GM20000 (cell line): ENCODE results near the gene RANBP1.

Source experiments
- DNase-seq: peaks from one replicate; pipeline ENCODE4 v3.0.0; 2012; ENCODE audit warnings: low spot score
- TF ChIP-seq, protein P1 (sequence below): IDR thresholded peaks from 2 replicates; pipeline ENCODE4 v1.5.1; 2012; ENCODE audit warnings: mild to moderate bottlenecking, control low read depth; ENCODE audit errors: extremely low read depth, missing control alignments

The RANBP1 gene

DNA sequence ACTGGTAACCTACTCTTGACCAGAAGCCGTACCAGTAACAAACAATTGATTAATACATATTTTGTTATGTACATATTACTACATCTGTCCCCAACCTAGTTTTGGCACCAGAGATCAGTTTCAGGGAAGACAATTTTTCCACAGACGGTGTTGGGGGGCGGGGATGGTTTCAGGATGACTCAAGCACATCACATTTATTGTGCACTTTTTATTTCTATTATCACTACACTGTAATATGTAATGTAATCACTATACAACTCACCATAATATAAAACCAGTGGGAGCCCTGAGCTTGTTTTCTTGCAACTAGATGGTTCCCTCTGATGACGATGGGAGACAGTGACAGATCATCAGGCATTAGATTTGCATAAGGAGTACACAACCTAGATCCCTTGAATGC is 20.4 kb upstream of the RANBP1 start:
- DNase-seq: no peak
- TF ChIP-seq, protein P1, sequence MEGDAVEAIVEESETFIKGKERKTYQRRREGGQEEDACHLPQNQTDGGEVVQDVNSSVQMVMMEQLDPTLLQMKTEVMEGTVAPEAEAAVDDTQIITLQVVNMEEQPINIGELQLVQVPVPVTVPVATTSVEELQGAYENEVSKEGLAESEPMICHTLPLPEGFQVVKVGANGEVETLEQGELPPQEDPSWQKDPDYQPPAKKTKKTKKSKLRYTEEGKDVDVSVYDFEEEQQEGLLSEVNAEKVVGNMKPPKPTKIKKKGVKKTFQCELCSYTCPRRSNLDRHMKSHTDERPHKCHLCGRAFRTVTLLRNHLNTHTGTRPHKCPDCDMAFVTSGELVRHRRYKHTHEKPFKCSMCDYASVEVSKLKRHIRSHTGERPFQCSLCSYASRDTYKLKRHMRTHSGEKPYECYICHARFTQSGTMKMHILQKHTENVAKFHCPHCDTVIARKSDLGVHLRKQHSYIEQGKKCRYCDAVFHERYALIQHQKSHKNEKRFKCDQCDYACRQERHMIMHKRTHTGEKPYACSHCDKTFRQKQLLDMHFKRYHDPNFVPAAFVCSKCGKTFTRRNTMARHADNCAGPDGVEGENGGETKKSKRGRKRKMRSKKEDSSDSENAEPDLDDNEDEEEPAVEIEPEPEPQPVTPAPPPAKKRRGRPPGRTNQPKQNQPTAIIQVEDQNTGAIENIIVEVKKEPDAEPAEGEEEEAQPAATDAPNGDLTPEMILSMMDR: no peak

DNA sequence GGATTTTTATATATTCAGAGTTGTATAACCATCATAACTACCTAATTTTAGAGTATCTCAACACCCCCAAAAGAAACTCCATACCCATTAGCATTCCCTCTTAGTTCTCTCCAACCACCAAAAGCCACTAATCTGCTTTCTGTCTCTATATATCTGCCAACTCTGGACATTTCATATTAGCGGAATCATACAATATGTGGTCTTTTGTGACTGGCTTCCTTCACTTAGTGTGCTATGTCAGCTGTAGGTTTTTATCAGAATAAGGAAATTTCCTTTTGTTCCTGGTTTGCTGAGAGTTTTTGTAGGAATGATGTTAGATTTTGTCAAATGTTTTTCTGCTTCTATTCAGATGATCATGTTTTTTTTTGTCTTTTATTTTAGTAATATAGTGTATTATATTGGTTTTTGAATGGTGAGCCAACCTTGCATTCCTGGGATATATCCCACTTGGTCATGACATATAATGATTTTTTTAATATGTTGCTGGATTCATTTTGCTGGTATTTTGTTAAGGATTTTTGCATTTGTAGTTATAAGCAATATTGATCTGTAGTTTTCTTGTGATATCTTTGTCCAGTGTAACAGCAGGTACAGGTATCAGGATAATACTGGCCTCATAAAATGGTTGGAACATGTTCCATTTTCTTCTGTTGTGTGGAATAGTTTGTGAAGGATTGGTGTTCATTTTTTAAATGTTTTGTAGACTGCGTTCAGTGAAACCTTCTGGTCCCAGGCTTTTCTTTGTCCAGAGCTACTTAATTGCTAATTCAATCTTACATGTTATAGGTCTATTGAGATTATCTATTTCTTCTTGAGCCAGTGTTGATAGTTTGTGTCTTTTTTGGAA is 19.1 kb upstream of the RANBP1 start:
- TF ChIP-seq, protein P1: no peak
- no peak for DNase-seq

DNA sequence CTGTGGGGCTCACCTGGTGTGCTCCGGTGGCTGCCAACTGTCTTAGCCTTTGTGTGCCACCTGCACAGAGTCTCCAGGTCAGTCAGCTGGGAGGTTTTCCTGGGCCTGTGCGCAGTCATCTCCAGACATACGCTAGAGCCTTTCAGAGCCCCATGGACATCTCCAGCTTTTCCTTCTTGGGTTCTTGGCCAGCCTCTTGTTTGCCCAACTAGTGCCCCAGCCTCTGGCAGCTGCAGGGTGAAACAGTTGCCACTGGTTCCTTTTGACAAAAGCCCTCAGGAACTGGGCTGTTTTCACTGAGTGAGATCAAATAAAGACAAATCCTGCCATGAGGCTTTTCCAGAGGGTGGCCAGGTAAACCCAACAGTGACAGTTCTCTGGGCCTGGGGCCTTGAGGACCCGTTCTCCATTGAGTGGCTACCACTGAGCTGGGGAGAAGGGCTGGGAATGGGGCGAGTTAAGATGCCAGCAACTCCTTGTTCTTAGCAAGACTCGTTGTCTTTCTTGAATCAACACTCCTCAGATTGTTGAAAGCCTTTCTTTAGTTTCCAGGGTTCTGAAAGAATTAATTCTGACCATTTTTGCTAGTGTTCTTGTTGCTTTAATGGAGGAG is 16.7 kb upstream of the RANBP1 start:
- TF ChIP-seq, protein P1: no peak
- DNase-seq: no peak

DNA sequence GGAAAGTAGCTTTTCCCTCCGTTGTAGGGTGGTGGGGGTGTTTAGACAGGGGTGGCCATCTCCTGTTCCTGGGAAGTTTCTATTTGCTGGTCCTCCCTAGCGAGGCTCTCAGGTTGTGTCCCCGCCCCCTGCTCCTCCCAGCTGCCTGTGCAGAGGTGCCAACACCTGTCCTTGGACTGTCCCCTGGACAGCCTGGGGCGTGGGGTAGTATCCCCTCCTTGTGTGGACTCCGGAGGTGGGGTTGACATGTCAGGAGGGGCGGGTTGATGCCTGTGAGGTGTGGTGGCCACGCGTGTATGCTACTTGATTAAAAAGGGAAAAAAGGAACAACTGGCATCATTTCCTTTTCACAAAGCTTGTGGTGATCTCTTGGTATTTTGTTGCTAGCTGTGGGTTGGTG is 14.3 kb upstream of the RANBP1 start:
- no peak for DNase-seq
- TF ChIP-seq, protein P1: no peak

DNA sequence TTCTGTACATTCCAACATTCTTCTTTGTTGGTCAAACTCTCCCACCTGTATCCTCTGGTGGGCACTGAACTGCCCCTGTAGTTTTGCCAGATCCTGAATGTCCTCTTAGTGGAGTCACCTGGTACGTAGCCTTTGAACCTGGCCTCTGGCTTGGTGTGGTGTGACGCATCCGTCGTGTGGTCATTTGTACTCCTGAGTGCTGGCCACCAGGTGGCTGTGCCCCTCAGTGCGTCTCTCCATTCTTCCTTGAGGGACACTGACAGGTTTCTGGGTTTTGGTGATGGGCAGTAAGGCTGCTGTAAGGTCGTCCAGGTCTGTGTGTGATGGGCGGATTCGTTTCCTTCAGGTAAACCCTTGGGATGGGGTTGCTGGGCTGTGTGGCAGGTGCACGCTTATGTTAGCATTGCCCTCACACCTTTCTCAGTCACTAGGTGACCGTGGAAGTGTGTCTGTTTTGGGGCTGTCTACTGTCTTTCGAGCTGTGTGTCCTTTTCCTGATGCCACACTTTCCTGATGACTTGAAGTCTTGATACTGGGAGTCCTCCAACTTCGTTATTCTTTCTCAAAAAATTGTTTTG is 13.6 kb upstream of the RANBP1 start:
- DNase-seq: no peak
- TF ChIP-seq, protein P1: no peak

- no peak for DNase-seq
Measured at GRCh38 chr22:20105456-20106204, 10.3 kb upstream of the RANBP1 start.

More at GRCh38 chr22:20105456-20106204, 10.3 kb upstream of the RANBP1 start:
- TF ChIP-seq, protein P1: no peak
